ENCODE measurements around the gene CYP2W1.

GRCh38 chr7:1022801-1023465, 40.0 kb downstream of the CYP2W1 start:
- TF ChIP-seq CTCF (tag by site-specific recombination; IDR thresholded peaks at IDR 0.05) (no peak), REST (tag by site-specific recombination; IDR thresholded peaks at IDR 0.05) (no peak), GLIS2 (tag by site-specific recombination; IDR thresholded peaks at IDR 0.05) (no peak), ZNF146 (tag by site-specific recombination; IDR thresholded peaks at IDR 0.05) (no peak), ZNF175 (tag by site-specific recombination; IDR thresholded peaks at IDR 0.05) (no peak), ZNF274 (IDR thresholded peaks at IDR 0.05; ENCODE audit: low read length) (no peak), ZNF274 (tag by site-specific recombination; IDR thresholded peaks at IDR 0.05; ENCODE audit: borderline replicate concordance) (no peak), KLF7 (tag by site-specific recombination; IDR thresholded peaks at IDR 0.05; ENCODE audit: borderline replicate concordance) (no peak), ZNF692 (tag by site-specific recombination; IDR thresholded peaks at IDR 0.05) (no peak), ZNF2 (tag by site-specific recombination; IDR thresholded peaks at IDR 0.05) (no peak), PBX3 (CRISPR knock-in tag; IDR thresholded peaks at IDR 0.05) (no peak), TSHZ1 (tag by site-specific recombination; IDR thresholded peaks at IDR 0.05; ENCODE audit: borderline replicate concordance) (no peak), ZNF510 (tag by site-specific recombination; IDR thresholded peaks at IDR 0.05; ENCODE audit: insufficient replicate concordance) (no peak), ZNF24 (tag by site-specific recombination; IDR thresholded peaks at IDR 0.05) (no peak)

All from HEK293 (cell line).